LNCAP (cell line): ENCODE data around the gene TSSK3.
A peak's percentile ranks its signal among the peaks of the same experiment; 100 is the strongest.

Source experiments
- CTCF ChIP-seq: fragments of 450-650 bp; IDR thresholded peaks from 2 replicates; pipeline ENCODE4 v1.5.1; 2017; ENCODE audit warnings: mild to moderate bottlenecking

The TSSK3 gene

GRCh38 chr1:32342704-32343103 is 19.6 kb upstream of the TSSK3 start:
- no peak for TF ChIP-seq CTCF

- TF ChIP-seq CTCF: no peak
Measured at GRCh38 chr1:32345289-32345827, 17.0 kb upstream of the TSSK3 start.

GRCh38 chr1:32346532-32347157 is 15.7 kb upstream of the TSSK3 start:
- TF ChIP-seq CTCF: no peak

GRCh38 chr1:32349211-32349708 is 13.1 kb upstream of the TSSK3 start:
- no peak for TF ChIP-seq CTCF

- TF ChIP-seq CTCF: peak; percentile 54
Measured at GRCh38 chr1:32350785-32351398, 11.4 kb upstream of the TSSK3 start.

- TF ChIP-seq CTCF: no peak; the same call in 1 of the 2 replicates
Measured at GRCh38 chr1:32351399-32352238, 10.7 kb upstream of the TSSK3 start.

- no peak for TF ChIP-seq CTCF
Measured at GRCh38 chr1:32352239-32352745, 10.0 kb upstream of the TSSK3 start.
